ENCODE measurements around the gene AGPAT2.

- no peak for TF ChIP-seq CTCF (IDR thresholded peaks at IDR 0.05)
- no peak for TF ChIP-seq EZH2 (IDR thresholded peaks at IDR 0.05; ENCODE audit: borderline replicate concordance, insufficient read depth, low read depth, low read length, poor library complexity, severe bottlenecking)
Measured at GRCh38 chr9:136626740-136627642, 60.3 kb downstream of the AGPAT2 start.

All from B cell (primary cell).